ENCODE data around the gene ZBTB18. TPM values are rescaled to one million over a fixed set of nuclear protein-coding genes. Genes with fewer than 3 reads are reported as not detected.

Gene ZBTB18
- total and polyA plus RNA-seq, 2 of the 4 experiments (the other 2 are of a cell fraction), result 10.0 to 16.0 TPM

DNA sequence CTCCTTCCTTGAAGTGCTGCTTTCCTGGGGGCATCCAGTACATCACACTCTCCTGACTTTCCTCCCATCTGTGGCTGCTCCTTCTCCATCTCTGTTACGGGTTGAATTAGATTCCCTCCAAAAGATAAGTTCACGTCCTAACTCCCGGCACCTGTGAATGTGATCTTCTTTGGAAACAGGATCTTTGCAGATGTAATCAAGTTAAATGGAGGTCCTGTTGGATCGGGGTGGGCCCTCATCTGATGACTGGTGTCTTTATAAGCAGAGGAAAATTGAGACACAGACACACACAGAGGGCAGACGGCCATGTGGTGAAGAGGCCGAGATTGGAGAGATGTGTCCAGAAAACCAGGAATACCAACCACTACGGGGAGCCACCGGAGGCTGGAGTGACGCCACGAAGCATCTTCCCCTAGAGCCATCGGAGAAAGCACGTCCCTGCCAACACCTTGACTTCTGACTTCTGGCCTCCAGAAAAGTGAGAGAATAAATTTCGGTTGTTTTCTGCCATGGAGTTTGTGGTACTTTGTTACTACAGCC, 36.0 kb downstream of the ZBTB18 start:
- H2BK20ac ChIP-seq (ENCODE audit: low read depth, low read length), result no peak overlapping the region
- H3K23ac ChIP-seq (ENCODE audit: low read depth, low read length), result no peak overlapping the region
- TF ChIP-seq RCOR1 (IDR thresholded peaks at IDR 0.05; ENCODE audit: insufficient replicate concordance, low read length) (no peak), MXI1 (IDR thresholded peaks at IDR 0.05; ENCODE audit: borderline replicate concordance, low read depth, low read length) (no peak), SMC3 (IDR thresholded peaks at IDR 0.05; ENCODE audit: low read depth, low read length) (no peak), RFX5 (IDR thresholded peaks at IDR 0.05; ENCODE audit: low read depth, low read length) (no peak), MAFK (IDR thresholded peaks at IDR 0.05; ENCODE audit: low read depth, low read length) (no peak), FOS (IDR thresholded peaks at IDR 0.05; ENCODE audit: low read depth, low read length) (no peak), RAD21 (IDR thresholded peaks at IDR 0.05; ENCODE audit: low read length) (no peak), CEBPB (IDR thresholded peaks at IDR 0.05; ENCODE audit: low read depth, low read length) (no peak), MAZ (IDR thresholded peaks at IDR 0.05; ENCODE audit: borderline replicate concordance, low read depth, low read length) (no peak), NFE2L2 (IDR thresholded peaks at IDR 0.05; ENCODE audit: low read depth, low read length) (no peak), BHLHE40 (IDR thresholded peaks at IDR 0.05; ENCODE audit: low read depth, low read length) (no peak)
- TF ChIP-seq, protein P1, sequence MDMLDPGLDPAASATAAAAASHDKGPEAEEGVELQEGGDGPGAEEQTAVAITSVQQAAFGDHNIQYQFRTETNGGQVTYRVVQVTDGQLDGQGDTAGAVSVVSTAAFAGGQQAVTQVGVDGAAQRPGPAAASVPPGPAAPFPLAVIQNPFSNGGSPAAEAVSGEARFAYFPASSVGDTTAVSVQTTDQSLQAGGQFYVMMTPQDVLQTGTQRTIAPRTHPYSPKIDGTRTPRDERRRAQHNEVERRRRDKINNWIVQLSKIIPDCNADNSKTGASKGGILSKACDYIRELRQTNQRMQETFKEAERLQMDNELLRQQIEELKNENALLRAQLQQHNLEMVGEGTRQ (IDR thresholded peaks at IDR 0.05; ENCODE audit: low read depth, low read length), result no peak
- WGBS, 2 experiments (ENCODE audit: extremely low coverage in 2 of 2, insufficient read length in 1 of 2), result 100% methylated on average over 1 of the region's 13 CpGs; no CpG with 5 or more reads in 1 of the 2 experiments
- in situ Hi-C loops (cut with MboI; ENCODE audit: low sequenced_read_pairs), result no loop called here
- no peak overlapping the region for H2BK120ac ChIP-seq (ENCODE audit: low read depth, low read length)
- H3K56ac ChIP-seq (ENCODE audit: extremely low read depth, insufficient read depth, low read length), result no peak overlapping the region
- no peak overlapping the region for H2AK5ac ChIP-seq (ENCODE audit: low read depth, low read length)
- no peak overlapping the region for H3K4me2 ChIP-seq (ENCODE audit: low read depth, low read length)
- no peak overlapping the region for H4K8ac ChIP-seq (ENCODE audit: low read depth in 2 of 2, low read length in 2 of 2)
- BruUV-seq (replicated peaks), result no TSS peak
- H4K5ac ChIP-seq (ENCODE audit: low read depth, low read length), result no peak overlapping the region
- H4K91ac ChIP-seq (ENCODE audit: insufficient read depth, low read depth, low read length), result no peak overlapping the region
- dilution Hi-C loops (cut with HindIII; ENCODE audit: low sequenced_read_pairs, unreplicated experiment), result no loop called here
- ATAC-seq (ENCODE audit: low read depth) (no peak), DNase-seq (no peak)
- H3K4me1 ChIP-seq (ENCODE audit: control insufficient read depth, insufficient read depth, low read length), result no peaks in the 10 kb centered on the region; the same call in 1 of the 2 replicates
- H3K79me1 ChIP-seq (ENCODE audit: low read depth in 1 of 2, low read length in 2 of 2), result no peaks in the 10 kb centered on the region
- peaks cover 30% of the 10 kb centered on the region for H3K27me3 ChIP-seq (ENCODE audit: control insufficient read depth, insufficient read depth, low read length)
- H3K14ac ChIP-seq (replicated peaks; ENCODE audit: low read depth, low read length), result no peak overlapping the region
- ChIA-PET POLR2A (ENCODE audit: unreplicated experiment) (no interaction called here), CTCF (no interaction called here)
- no peak overlapping the region for H2AK9ac ChIP-seq (replicated peaks; ENCODE audit: low read depth, low read length, poor library complexity)
- H3K9ac ChIP-seq (ENCODE audit: low read depth, low read length), result no peak overlapping the region
- no peak overlapping the region for H3K4me3 ChIP-seq (ENCODE audit: insufficient read depth, low read depth, low read length)
- no peaks in the 10 kb centered on the region for H4K20me1 ChIP-seq (ENCODE audit: insufficient read depth, low read length)
- H3K9me3 ChIP-seq (ENCODE audit: control insufficient read depth, insufficient read depth, low read length), result peaks cover 14% of the 10 kb centered on the region
- H3K36me3 ChIP-seq (ENCODE audit: control insufficient read depth, insufficient read depth, low read length), result no peaks in the 10 kb centered on the region
- 0 out of 2 replicates have a peak, but pooled peaks cover 3% of the 10 kb centered on the region for H3K9me1 ChIP-seq (ENCODE audit: insufficient read depth, low read length)
- H3K27ac ChIP-seq (ENCODE audit: insufficient read depth, low read length), result no peak overlapping the region
- H2AFZ ChIP-seq (replicated peaks; ENCODE audit: low read length, poor library complexity), result no peak overlapping the region
- H3K4ac ChIP-seq (ENCODE audit: low read depth, low read length), result no peak overlapping the region
- no peak overlapping the region for H2BK5ac ChIP-seq (ENCODE audit: low read depth, low read length, poor library complexity, severe bottlenecking)
- H3K18ac ChIP-seq (ENCODE audit: low read depth, low read length), result no peak overlapping the region
- intact Hi-C loops (cut with micrococcal nuclease), result no loop called here
- no peak overlapping the region for H2BK15ac ChIP-seq (ENCODE audit: low read depth, low read length)

Data from IMR-90 (cell line).